NCI-H2227 treated with DMSO at 0.1 percent for 48 hours (cell line): ENCODE data around the gene TERT.

Source experiments
- DNase-seq: peaks from one replicate; lab custom pipeline; 2025; lab: John Stamatoyannopoulos, UW

The TERT gene

DNA sequence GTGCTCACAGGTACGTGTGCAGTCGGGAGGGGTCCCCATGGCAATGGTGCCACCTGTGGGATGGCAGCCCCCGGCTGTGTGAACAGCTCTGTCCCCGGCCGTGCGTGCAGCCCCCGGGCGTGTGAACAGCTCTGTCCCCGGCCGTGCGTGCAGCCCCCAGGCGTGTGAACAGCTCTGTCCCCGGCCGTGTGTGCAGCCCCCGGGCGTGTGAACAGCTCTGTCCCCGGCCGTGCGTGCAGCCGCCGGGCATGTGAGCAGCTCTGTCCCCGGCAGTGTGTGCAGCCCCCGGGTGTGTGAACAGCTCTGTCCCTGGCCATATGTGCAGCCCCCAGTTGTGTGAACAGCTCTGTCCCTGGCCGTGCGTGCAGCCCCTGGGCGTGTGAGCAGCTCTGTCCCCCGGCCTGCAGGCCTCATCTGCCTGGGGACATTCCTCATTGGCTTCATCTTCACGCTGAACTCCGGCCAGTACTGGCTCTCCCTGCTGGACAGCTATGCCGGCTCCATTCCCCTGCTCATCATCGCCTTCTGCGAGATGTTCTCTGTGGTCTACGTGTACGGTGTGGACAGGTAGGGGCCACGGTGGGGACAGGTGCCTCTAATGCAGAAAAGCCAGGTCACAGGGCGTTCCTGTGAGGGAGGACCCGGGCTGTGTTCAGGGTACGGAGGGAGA, 75.6 kb downstream of the TERT start:
- DNase-seq = no peak

DNA sequence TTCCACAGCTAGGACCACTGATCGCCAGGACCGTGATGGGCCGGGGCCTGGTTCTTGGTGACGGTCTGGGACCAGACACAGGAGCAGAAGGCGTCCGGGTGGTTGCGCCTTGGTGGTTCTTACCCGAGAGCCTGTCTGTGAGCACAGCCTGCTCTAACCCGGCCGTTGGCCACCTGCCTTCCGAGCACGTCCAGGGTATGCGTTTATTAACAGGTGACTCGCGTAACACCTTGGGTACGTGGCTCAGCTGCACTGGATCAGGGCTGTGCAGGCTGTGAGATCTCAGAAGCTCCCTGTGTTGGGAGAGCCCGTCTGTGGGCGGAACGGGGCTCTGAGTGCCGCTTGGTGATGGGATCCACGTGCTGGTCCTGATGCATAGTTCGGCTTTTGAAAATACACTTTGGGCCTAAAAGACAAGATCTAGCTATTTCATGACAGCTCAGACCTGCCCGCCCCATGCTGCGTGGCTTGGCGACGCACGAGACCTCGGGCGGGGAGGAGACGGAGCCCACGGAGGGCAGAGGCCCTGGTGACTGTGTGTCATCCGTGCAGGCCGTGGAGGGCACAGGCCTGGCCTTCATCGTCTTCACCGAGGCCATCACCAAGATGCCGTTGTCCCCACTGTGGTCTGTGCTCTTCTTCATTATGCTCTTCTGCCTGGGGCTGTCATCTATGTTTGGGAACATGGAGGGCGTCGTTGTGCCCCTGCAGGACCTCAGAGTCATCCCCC, 76.4 kb downstream of the TERT start:
- DNase-seq = no peak

DNA sequence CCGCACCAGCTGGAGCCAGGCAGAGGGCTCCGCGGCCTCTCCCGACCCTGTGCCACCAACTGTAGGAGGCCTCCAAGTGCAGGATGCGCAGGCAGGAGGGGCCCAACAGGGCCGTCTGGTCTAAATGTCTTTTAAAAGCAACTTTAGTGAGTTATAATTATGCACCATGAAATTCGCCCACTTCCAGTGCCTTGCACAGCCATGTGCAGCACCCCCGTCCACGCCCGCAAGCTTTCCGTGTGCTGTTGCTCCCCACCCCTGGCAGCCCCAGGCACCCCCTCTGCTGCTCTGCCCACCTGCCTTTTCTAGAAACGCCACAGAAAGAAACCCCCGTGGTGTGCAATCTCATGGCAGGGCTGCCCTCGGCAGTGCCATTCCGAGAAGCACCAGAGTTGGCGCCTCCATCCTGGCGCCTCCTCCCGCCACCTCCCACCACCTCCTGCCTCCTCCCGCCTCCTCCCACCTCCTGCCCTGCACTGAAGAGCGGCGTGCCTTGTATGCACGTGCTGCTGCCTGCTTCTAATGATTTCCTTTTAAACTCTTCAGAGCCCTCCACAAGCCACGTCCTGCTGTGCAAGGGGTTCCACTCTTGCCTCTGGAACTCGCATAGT, 77.2 kb downstream of the TERT start:
- no peak for DNase-seq

DNA sequence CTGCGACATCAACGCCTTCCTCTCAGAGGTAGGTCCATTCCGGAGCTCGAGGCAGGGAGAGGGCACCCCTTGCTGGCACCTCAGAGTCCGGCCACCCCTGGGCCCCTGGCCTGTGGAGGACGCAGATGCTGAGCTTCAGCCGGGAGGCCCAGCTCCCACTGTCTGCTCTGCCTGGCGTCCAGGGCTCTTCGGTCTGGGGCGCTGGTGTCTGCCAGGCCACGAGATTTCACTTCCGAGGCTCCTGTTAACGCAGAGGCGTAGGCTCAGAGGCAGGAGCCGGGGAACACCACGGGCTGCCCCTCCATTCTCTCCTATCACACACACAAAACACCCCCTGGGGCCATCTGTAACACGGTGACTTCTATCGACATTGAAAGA, 78.0 kb downstream of the TERT start:
- no peak for DNase-seq

- no peak for DNase-seq
Measured at GRCh38 chr5:1216211-1216917, 78.5 kb downstream of the TERT start.

DNA sequence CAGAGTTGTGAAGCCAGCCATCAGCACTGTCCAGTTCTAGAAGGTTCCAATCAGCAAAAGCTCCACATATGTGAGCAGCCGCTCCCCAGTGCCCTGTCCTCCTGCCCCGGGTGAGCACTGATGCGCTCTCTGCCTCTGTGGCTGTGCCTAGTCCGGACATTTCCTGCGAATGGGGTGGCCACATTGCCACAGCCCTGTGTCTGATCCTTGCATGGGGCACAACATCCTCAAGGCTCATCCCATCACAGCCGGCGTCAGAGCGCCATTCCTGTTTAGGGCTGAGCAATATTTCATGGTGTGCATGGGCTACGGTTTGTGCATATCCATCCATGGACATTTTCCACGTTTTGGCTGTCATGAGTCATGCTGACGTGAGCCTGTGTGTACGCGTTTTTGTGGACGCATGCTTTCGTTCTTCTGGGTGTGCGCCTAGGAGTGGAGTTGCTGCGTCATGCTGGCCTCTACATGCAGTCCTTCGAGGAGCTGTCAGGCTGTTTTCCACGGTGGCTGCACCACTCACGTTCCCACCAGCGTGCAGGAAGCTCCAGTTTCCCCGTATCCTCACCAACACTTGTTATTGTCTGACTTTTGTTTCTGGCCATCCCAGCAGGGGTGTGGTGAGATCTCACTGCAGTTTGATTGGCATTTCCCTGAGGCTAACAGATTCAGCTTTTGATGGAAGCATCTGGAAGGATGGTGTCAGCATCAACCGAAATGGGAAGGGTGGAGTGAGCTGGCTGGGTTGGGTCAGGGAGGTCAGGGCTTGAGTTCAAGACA, 79.4 kb downstream of the TERT start:
- DNase-seq = no peak

- DNase-seq = no peak
Measured at GRCh38 chr5:1214936-1215220, 80.0 kb downstream of the TERT start.

GRCh38 chr5:1214163-1214935, 80.5 kb downstream of the TERT start:
- no peak for DNase-seq

- DNase-seq = no peak
Measured at GRCh38 chr5:1213508-1214162, 81.2 kb downstream of the TERT start.

GRCh38 chr5:1212881-1213280, 82.0 kb downstream of the TERT start:
- DNase-seq = no peak

DNA sequence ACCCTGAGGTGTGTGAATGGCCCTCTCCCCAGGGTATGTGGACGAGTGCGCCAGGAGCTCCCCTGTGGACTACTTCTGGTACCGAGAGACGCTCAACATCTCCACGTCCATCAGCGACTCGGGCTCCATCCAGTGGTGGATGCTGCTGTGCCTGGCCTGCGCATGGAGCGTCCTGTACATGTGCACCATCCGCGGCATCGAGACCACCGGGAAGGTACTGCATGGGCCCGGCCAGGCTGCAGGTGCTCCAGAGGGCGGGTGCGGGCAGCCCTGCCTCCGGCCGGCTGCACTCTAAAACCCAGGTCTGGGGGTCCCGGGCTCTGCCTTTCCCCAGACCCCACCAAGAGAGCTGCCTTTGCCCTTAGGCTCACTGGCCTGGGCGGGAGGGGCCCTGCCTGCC, 82.6 kb downstream of the TERT start:
- no peak for DNase-seq

- no peak for DNase-seq
Measured at GRCh38 chr5:1211701-1212100, 83.2 kb downstream of the TERT start.

GRCh38 chr5:1210832-1211251, 84.0 kb downstream of the TERT start:
- DNase-seq = no peak

DNA sequence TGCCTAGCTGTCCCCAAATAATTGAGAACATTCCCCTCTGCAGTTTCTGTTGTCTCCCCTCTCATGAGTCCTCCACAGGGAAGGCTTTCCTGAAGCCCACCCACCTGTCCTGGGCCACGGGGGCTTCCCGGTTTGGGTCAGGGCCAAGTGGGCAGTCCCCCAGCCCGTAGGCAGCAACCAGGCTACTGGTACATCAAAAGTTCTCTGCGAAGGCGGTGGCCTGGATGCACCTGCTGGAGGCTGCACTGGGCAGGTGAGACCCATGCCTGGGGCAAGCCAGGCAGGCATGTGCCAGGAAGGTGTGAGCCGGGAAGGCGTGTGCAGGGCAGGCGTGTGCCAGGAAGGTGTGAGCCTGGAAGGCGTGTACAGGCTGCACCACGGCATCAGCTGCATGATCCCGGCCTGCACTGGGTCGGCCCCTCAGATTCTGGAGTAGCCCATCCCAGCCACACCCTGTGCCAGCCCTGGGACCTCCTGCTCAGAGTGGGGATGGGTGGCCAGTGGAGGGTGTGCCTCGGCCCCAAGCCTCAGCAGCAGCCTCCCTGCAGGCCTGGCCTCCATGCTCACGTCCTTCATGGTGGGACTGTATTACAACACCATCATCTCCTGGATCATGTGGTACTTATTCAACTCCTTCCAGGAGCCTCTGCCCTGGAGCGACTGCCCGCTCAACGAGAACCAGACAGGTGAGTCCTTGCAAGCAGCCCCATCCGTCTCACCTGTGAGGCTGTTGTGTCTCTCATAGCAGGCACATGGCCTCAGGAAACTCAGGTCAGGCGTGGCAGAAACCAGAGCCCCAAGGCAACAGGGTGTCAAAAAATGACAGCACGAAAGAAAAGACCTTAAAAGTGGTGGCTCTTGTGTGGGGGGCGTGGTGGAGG, 84.7 kb downstream of the TERT start:
- no peak for DNase-seq

- DNase-seq = no peak
Measured at GRCh38 chr5:1209489-1209852, 85.4 kb downstream of the TERT start.

- DNase-seq = no peak
Measured at GRCh38 chr5:1208743-1209488, 86.0 kb downstream of the TERT start.

- no peak for DNase-seq
Measured at GRCh38 chr5:1208221-1208742, 86.6 kb downstream of the TERT start.

DNA sequence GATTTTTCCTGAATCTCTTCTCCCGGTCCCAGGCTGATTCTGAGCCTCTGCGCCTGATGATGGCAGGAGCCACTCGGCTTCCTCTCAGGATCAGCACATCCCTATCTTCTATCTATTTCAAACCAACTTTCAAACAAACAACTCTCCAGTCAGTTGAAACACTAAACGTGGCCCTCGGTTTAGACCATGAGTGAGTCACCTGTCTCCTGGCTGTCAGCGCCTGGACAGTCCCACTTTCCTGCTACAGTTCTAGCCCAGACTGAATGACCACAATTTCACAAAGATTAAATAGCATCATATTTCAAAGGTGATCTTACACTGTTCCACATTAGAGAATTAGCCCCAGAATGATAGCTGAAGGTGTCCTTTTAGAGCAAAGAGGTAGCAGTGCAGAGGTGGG, 87.3 kb downstream of the TERT start:
- no peak for DNase-seq
